Bronchial epithelial cell (primary cell): Measurements from ENCODE around the gene LSP1. TPM values are rescaled to one million over a fixed set of nuclear protein-coding genes. Genes with fewer than 3 reads are reported as not detected.

Source experiments
- DNase-seq: peaks from one replicate; pipeline ENCODE4 v3.0.0-alpha.2; 2010; ENCODE audit warnings: low read depth
- FAIRE-seq: peaks from 2 replicates; lab custom pipeline; 2011; peaks lifted over from hg19 to GRCh38; lab: Jason Lieb, UNC
- H3K27me3 ChIP-seq: 2 replicates; pipeline ENCODE4 v1.5.1; 2011; ENCODE audit warnings: low read length; ENCODE audit not compliant: control insufficient read depth, insufficient read depth
- H3K36me3 ChIP-seq: 2 replicates; pipeline ENCODE4 v1.5.1; 2011; ENCODE audit warnings: low read length; ENCODE audit not compliant: control insufficient read depth, insufficient read depth
- H3K4me3 ChIP-seq: 2 replicates; pipeline ENCODE4 v1.5.1; 2011; ENCODE audit warnings: mild to moderate bottlenecking, low read depth, low read length, control low read depth
- CTCF ChIP-seq: IDR thresholded peaks from 2 replicates; pipeline ENCODE4 v1.5.1; 2011; ENCODE audit warnings: mild to moderate bottlenecking, moderate library complexity, low read length, control low read depth, inconsistent platforms; ENCODE audit not compliant: insufficient read depth, severe bottlenecking
- total RNA-seq: library from RNA; depleted of rRNA; stranded (reverse); fragments of >200 nt; gene quantifications from 2 replicates; pipeline ENCODE4 v1.2.1, GENCODE V29; 2014

The LSP1 gene
- total RNA-seq, 1 donor from 2014 or later: 0.26 TPM

GRCh38 chr11:1867381-1867780 lies 14.5 kb downstream of the LSP1 start:
- no peaks in the 10 kb centered on the region for H3K36me3 ChIP-seq
- H3K27me3 ChIP-seq: peaks cover 3% of the 10 kb centered on the region
- DNase-seq: no peak
- H3K4me3 ChIP-seq: no peak overlapping the region
- FAIRE-seq: no peak
- no peak for TF ChIP-seq CTCF

DNA sequence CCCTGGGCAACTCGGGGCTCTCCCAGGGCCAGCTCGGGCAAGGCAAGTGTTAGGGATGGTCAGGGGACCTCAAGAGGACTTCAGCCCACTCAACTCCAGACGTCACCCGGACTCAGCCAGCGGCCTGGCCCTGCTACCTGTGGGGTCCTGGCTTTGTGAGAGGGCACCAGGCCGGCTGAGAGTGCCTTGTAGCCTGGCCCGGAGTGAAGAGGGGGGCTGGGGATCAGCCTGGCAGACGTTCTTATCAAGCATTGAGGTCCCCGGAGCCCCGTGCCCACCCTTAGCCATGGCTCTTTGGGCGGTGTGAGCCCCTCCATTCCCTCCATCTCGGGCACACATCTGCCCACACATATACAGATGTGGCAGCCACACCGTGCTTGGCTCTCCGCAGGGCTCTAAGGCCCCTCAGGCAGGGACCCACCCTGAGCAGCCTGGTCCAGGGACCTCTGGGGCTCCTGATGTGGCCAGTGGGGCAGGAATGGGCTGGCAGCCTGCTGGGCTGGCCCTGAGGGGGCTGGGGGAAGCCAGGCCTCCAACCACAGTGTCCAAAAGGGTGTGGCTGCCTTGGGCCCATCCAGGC lies 15.3 kb downstream of the LSP1 start:
- no peaks in the 10 kb centered on the region for H3K36me3 ChIP-seq
- peaks cover 3% of the 10 kb centered on the region for H3K27me3 ChIP-seq
- DNase-seq (no peak), FAIRE-seq (no peak)
- H3K4me3 ChIP-seq: no peak overlapping the region
- TF ChIP-seq CTCF: no peak

- DNase-seq (no peak), FAIRE-seq (no peak)
- H3K27me3 ChIP-seq: peaks cover 3% of the 10 kb centered on the region
- H3K36me3 ChIP-seq: no peaks in the 10 kb centered on the region
- no peak overlapping the region for H3K4me3 ChIP-seq
- TF ChIP-seq CTCF: no peak
Observed at GRCh38 chr11:1868636-1869291, 15.9 kb downstream of the LSP1 start.

GRCh38 chr11:1869427-1870325 lies 16.8 kb downstream of the LSP1 start:
- H3K36me3 ChIP-seq: no peaks in the 10 kb centered on the region
- FAIRE-seq (no peak), DNase-seq (no peak)
- H3K4me3 ChIP-seq: no peak overlapping the region
- H3K27me3 ChIP-seq: peaks cover 3% of the 10 kb centered on the region
- TF ChIP-seq CTCF: peak; percentile 25

DNA sequence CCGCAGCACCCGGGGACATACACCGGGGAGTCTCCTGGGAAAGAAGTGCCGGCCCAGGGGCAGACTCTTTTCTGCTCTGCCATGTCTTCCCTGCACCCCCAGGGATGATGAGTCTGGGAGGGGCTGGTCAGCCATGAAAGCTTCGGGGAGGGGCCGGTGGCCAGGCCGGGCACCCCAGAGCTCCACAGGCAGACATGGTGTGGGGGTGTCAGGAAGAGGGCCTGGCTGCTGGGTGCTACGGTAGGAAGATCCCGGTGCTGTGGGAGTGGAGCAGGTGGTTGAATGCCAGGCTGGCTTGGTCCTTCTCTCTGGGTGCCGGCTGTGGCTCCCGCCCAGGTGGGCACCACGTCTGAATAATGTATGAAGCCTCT lies 17.4 kb downstream of the LSP1 start:
- no peak for DNase-seq
- H3K36me3 ChIP-seq: no peaks in the 10 kb centered on the region
- no peak for FAIRE-seq
- H3K4me3 ChIP-seq: no peak overlapping the region
- TF ChIP-seq CTCF: no peak
- H3K27me3 ChIP-seq: peaks cover 3% of the 10 kb centered on the region
